Measurements from ENCODE around the gene CISD1.

GRCh38 chr10:58268946-58269781 is at the start of gene CISD1:
- TF ChIP-seq EZH2 (IDR thresholded peaks at IDR 0.05; ENCODE audit: borderline replicate concordance, low read depth, low read length, severe bottlenecking) (no peak), POLR2A (IDR thresholded peaks at IDR 0.05; ENCODE audit: low read depth, low read length) (peak; percentile 23), POLR2AphosphoS5 (IDR thresholded peaks at IDR 0.05; ENCODE audit: insufficient read depth, low read depth, low read length) (no peak)
- TF ChIP-seq, protein P1, sequence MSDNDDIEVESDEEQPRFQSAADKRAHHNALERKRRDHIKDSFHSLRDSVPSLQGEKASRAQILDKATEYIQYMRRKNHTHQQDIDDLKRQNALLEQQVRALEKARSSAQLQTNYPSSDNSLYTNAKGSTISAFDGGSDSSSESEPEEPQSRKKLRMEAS (IDR thresholded peaks at IDR 0.05; ENCODE audit: insufficient read depth, insufficient read length) = peak; percentile 93
- TF ChIP-seq, protein P2, sequence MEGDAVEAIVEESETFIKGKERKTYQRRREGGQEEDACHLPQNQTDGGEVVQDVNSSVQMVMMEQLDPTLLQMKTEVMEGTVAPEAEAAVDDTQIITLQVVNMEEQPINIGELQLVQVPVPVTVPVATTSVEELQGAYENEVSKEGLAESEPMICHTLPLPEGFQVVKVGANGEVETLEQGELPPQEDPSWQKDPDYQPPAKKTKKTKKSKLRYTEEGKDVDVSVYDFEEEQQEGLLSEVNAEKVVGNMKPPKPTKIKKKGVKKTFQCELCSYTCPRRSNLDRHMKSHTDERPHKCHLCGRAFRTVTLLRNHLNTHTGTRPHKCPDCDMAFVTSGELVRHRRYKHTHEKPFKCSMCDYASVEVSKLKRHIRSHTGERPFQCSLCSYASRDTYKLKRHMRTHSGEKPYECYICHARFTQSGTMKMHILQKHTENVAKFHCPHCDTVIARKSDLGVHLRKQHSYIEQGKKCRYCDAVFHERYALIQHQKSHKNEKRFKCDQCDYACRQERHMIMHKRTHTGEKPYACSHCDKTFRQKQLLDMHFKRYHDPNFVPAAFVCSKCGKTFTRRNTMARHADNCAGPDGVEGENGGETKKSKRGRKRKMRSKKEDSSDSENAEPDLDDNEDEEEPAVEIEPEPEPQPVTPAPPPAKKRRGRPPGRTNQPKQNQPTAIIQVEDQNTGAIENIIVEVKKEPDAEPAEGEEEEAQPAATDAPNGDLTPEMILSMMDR (IDR thresholded peaks at IDR 0.05; ENCODE audit: extremely low read depth in 1 of 2, insufficient read depth in 1 of 2, low read depth in 1 of 2, low read length in 2 of 2) = no peak
